H9 (cell line): ENCODE results near the gene COL28A1. TPM values are rescaled to one million over a fixed set of nuclear protein-coding genes. Genes with fewer than 3 reads are reported as not detected.

Experiments used
- DNase-seq: peaks from one replicate; pipeline ENCODE4 v3.0.0-alpha.2; 2017
- H2AFZ ChIP-seq: one replicate; pipeline ENCODE4 v1.6.1; 2013; ENCODE audit warnings: mild to moderate bottlenecking, low read length, control low read depth, moderate library complexity
- H2AK5ac ChIP-seq: 2 replicates; pipeline ENCODE4 v1.6.1; 2013; ENCODE audit warnings: low read length, control low read depth, mixed read lengths; ENCODE audit not compliant: insufficient read length
- H2BK120ac ChIP-seq: one replicate; pipeline ENCODE4 v1.6.1; 2013; ENCODE audit warnings: low read depth, mild to moderate bottlenecking, low read length, control low read depth, inconsistent platforms; ENCODE audit not compliant: poor library complexity, severe bottlenecking
- H2BK12ac ChIP-seq: 2 replicates; pipeline ENCODE4 v1.6.1; 2013; ENCODE audit warnings: low read length, control low read depth, mixed read lengths, low read depth; ENCODE audit not compliant: insufficient read length
- H2BK15ac ChIP-seq: 2 replicates; pipeline ENCODE4 v1.6.1; 2013; ENCODE audit warnings: low read depth, low read length, control low read depth
- H2BK20ac ChIP-seq: one replicate; pipeline ENCODE4 v1.6.1; 2013; ENCODE audit warnings: low read depth, mild to moderate bottlenecking, low read length, control low read depth, inconsistent platforms; ENCODE audit not compliant: poor library complexity, severe bottlenecking
- H2BK5ac ChIP-seq: 2 replicates; pipeline ENCODE4 v1.6.1; 2013; ENCODE audit warnings: low read length, control low read depth, mixed read lengths; ENCODE audit not compliant: insufficient read length
- H3K14ac ChIP-seq: 2 replicates; pipeline ENCODE4 v1.6.1; 2013; ENCODE audit warnings: low read length, control low read depth; ENCODE audit not compliant: insufficient read depth
- H3K18ac ChIP-seq: 2 replicates; pipeline ENCODE4 v1.6.1; 2013; ENCODE audit warnings: low read depth, mild to moderate bottlenecking, mixed read lengths, low read length, control low read depth; ENCODE audit not compliant: insufficient read length
- H3K23ac ChIP-seq: 2 replicates; pipeline ENCODE4 v1.6.1; 2013; ENCODE audit warnings: low read length, control low read depth, mixed read lengths, low read depth; ENCODE audit not compliant: insufficient read length
- H3K23me2 ChIP-seq: 2 replicates; pipeline ENCODE4 v1.6.1; 2013; ENCODE audit warnings: low read depth, mild to moderate bottlenecking, mixed read lengths, low read length, control low read depth; ENCODE audit not compliant: insufficient read length, poor library complexity, severe bottlenecking
- H3K27ac ChIP-seq: 2 replicates; pipeline ENCODE4 v1.5.1; 2013; ENCODE audit warnings: low read length, control low read depth, mixed read lengths, low read depth; ENCODE audit not compliant: insufficient read length
- H3K27me3 ChIP-seq: 2 replicates; pipeline ENCODE4 v1.6.1; 2013; ENCODE audit warnings: low read length, control low read depth, inconsistent platforms; ENCODE audit not compliant: insufficient read depth
- H3K4ac ChIP-seq: 2 replicates; pipeline ENCODE4 v1.6.1; 2013; ENCODE audit warnings: low read depth, mild to moderate bottlenecking, control low read depth, inconsistent platforms, low read length, moderate library complexity
- H3K4me1 ChIP-seq: 2 replicates; pipeline ENCODE4 v1.6.1; 2013; ENCODE audit warnings: low read length, control low read depth, inconsistent platforms; ENCODE audit not compliant: insufficient read depth
- H3K4me2 ChIP-seq: 2 replicates; pipeline ENCODE4 v1.6.1; 2013; ENCODE audit warnings: low read length, control low read depth, mixed read lengths; ENCODE audit not compliant: insufficient read length, insufficient read depth
- H3K56ac ChIP-seq: 2 replicates; pipeline ENCODE4 v1.6.1; 2013; ENCODE audit warnings: low read depth, mild to moderate bottlenecking, mixed read lengths, low read length, control low read depth; ENCODE audit not compliant: insufficient read length
- H3K79me1 ChIP-seq: 2 replicates; pipeline ENCODE4 v1.6.1; 2013; ENCODE audit warnings: low read depth, mild to moderate bottlenecking, moderate library complexity, low read length, control low read depth, inconsistent platforms; ENCODE audit not compliant: insufficient read depth, poor library complexity, severe bottlenecking
- H3K79me2 ChIP-seq: 2 replicates; pipeline ENCODE4 v1.6.1; 2013; ENCODE audit warnings: low read length, control low read depth, inconsistent platforms; ENCODE audit not compliant: insufficient read depth
- H3K9ac ChIP-seq: 2 replicates; pipeline ENCODE4 v1.6.1; 2013; ENCODE audit warnings: low read length, control low read depth, mixed read lengths; ENCODE audit not compliant: insufficient read length; ENCODE audit errors: extremely low read depth
- H3K9me3 ChIP-seq: one replicate; pipeline ENCODE4 v1.6.1; 2013; ENCODE audit warnings: low read depth, low read length, inconsistent platforms; ENCODE audit not compliant: control insufficient read depth
- H3T11ph ChIP-seq: one replicate; pipeline ENCODE4 v1.6.1; 2013; ENCODE audit warnings: mild to moderate bottlenecking, low read length, control low read depth, inconsistent platforms
- H4K20me1 ChIP-seq: one replicate; pipeline ENCODE4 v1.6.1; 2013; ENCODE audit not compliant: control insufficient read depth, insufficient read length, insufficient read depth
- H4K5ac ChIP-seq: 2 replicates; pipeline ENCODE4 v1.6.1; 2013; ENCODE audit warnings: low read depth, mild to moderate bottlenecking, mixed read lengths, low read length, control low read depth; ENCODE audit not compliant: insufficient read length
- H4K8ac ChIP-seq: replicated peaks from 2 replicates; pipeline ENCODE4 v1.6.1; 2013; ENCODE audit warnings: low read length, control low read depth, mixed read lengths, low read depth; ENCODE audit not compliant: insufficient read length
- H4K91ac ChIP-seq: 2 replicates; pipeline ENCODE4 v1.6.1; 2013; ENCODE audit warnings: low read depth, mild to moderate bottlenecking, moderate library complexity, mixed read lengths, low read length, control low read depth; ENCODE audit not compliant: insufficient read length
- H3K27ac Mint-ChIP-seq, 3 experiments: 2 replicates in 2 of 3; 3 replicates in 1 of 3; pipeline ENCODE4 v1.8.0; 2020 to 2021; ENCODE audit warnings: mixed read lengths in 3 of 3, mild to moderate bottlenecking in 1 of 3, moderate library complexity in 1 of 3
- H3K27me3 Mint-ChIP-seq: 2 replicates; pipeline ENCODE4 v1.8.0; 2021; ENCODE audit warnings: low read depth, mild to moderate bottlenecking, moderate library complexity, mixed read lengths
- H3K36me3 Mint-ChIP-seq, 3 experiments: 2 replicates in 2 of 3; 3 replicates in 1 of 3; pipeline ENCODE4 v1.8.0; 2020 to 2021; ENCODE audit warnings: low read depth in 3 of 3, mixed read lengths in 3 of 3; ENCODE audit not compliant: insufficient read depth in 1 of 3
- H3K4me1 Mint-ChIP-seq, 2 experiments: 2 replicates each; pipeline ENCODE4 v1.8.0; 2020; ENCODE audit warnings: mixed read lengths in 2 of 2
- H3K4me3 Mint-ChIP-seq, 2 experiments: 2 replicates in 1 of 2; 3 replicates in 1 of 2; pipeline ENCODE4 v1.8.0; 2020 to 2021; ENCODE audit warnings: mild to moderate bottlenecking in 2 of 2, mixed read lengths in 2 of 2, moderate library complexity in 1 of 2
- H3K9me3 Mint-ChIP-seq, 2 experiments: 2 replicates in 1 of 2; 3 replicates in 1 of 2; pipeline ENCODE4 v1.8.0; 2020; ENCODE audit warnings: mild to moderate bottlenecking in 2 of 2, mixed read lengths in 2 of 2, moderate library complexity in 1 of 2
- WGBS: extraction: QIAGEN DNeasy Blood & Tissue Kit; methylation state at CpG from one replicate; pipeline ENCODE4 v1.1.7; 2013; ENCODE audit warnings: missing lambda C conversion rate, low lambda C conversion rate, mixed read lengths; ENCODE audit not compliant: insufficient read length; ENCODE audit errors: extremely low coverage; 5-methylcytosine and 5-hydroxymethylcytosine counted together
- total RNA-seq: library from RNA; stranded (reverse); gene quantifications from 2 replicates; pipeline ENCODE4 v1.2.1, GENCODE V29; 2021
- TF ChIP-seq, protein P1 (sequence below): fragments of 200-600 bp; sonication (generic); conservative IDR thresholded peaks from 3 replicates; pipeline ENCODE4 v1.8.0; 2021; ENCODE audit warnings: antibody characterized with exemption, mild to moderate bottlenecking

Gene COL28A1
- total RNA-seq, 1 experiment from 2014 or later, result 0.66 TPM

DNA sequence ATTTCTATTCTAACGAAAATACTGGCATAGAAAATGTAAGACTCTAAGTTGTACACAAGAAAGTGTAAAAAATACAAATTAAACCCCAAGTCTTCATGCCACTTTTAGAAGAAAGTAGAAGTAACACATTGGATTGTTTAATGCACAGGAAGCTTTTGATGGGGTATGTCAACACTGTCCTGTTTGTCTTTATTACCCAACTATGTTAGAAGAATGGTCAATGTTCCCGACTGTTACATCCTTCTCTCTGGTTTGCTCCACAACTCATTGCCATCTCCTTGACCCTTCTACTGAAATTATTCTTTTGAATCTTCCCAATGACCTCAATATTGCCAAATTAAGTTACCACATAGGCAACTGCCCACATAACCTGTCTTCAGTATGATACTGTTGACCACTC, 35.8 kb downstream of the COL28A1 start:
- no peak overlapping the region for H2AFZ ChIP-seq
- no CpG with 5 or more reads among the region's 2 CpGs for WGBS
- no peak overlapping the region for H2BK20ac ChIP-seq
- H3K9me3 ChIP-seq, result no peaks in the 10 kb centered on the region
- H2BK120ac ChIP-seq, result no peak overlapping the region
- no peak for DNase-seq
- H2BK15ac ChIP-seq, result no peak overlapping the region
- H3K4me1 ChIP-seq, result no peaks in the 10 kb centered on the region
- no peaks in the 10 kb centered on the region for H3K79me2 ChIP-seq
- TF ChIP-seq, protein P1, sequence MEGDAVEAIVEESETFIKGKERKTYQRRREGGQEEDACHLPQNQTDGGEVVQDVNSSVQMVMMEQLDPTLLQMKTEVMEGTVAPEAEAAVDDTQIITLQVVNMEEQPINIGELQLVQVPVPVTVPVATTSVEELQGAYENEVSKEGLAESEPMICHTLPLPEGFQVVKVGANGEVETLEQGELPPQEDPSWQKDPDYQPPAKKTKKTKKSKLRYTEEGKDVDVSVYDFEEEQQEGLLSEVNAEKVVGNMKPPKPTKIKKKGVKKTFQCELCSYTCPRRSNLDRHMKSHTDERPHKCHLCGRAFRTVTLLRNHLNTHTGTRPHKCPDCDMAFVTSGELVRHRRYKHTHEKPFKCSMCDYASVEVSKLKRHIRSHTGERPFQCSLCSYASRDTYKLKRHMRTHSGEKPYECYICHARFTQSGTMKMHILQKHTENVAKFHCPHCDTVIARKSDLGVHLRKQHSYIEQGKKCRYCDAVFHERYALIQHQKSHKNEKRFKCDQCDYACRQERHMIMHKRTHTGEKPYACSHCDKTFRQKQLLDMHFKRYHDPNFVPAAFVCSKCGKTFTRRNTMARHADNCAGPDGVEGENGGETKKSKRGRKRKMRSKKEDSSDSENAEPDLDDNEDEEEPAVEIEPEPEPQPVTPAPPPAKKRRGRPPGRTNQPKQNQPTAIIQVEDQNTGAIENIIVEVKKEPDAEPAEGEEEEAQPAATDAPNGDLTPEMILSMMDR, result no peak
- Mint-ChIP-seq H3K4me3 (no peak overlapping the region), H3K4me1 (no peaks in the 10 kb centered on the region), H3K27ac (no peak overlapping the region), H3K36me3 (no peaks in the 10 kb centered on the region), H3K9me3 (no peaks in the 10 kb centered on the region), H3K27me3 (no peaks in the 10 kb centered on the region; the same call in 1 of the 2 replicates)
- no peak overlapping the region for H2BK12ac ChIP-seq
- H3K23me2 ChIP-seq, result no peaks in the 10 kb centered on the region
- H3K23ac ChIP-seq, result no peak overlapping the region
- H3K14ac ChIP-seq, result no peak overlapping the region
- H4K5ac ChIP-seq, result no peak overlapping the region
- H3K18ac ChIP-seq, result no peak overlapping the region
- H3K27me3 ChIP-seq, result no peaks in the 10 kb centered on the region
- H3K56ac ChIP-seq, result no peak overlapping the region
- H4K91ac ChIP-seq, result no peak overlapping the region
- no peak overlapping the region for H2AK5ac ChIP-seq
- no peaks in the 10 kb centered on the region for H4K20me1 ChIP-seq
- H3K9ac ChIP-seq, result no peak overlapping the region
- no peak overlapping the region for H3K4ac ChIP-seq
- no peak overlapping the region for H3T11ph ChIP-seq
- no peak overlapping the region for H4K8ac ChIP-seq
- no peak overlapping the region for H2BK5ac ChIP-seq
- no peak overlapping the region for H3K4me2 ChIP-seq
- no peaks in the 10 kb centered on the region for H3K79me1 ChIP-seq
- no peak overlapping the region for H3K27ac ChIP-seq
